HepG2 (cell line): ENCODE data around the gene TSPAN17. TPM values are rescaled to one million over a fixed set of nuclear protein-coding genes. Genes with fewer than 3 reads are reported as not detected.

Experiments
- ATAC-seq: fragments of 200-7000 bp; cut with Tn5 transposase; 3 replicates; pipeline ENCODE4 v1.9.1; 2020; ENCODE audit warnings: mild to moderate bottlenecking, moderate library complexity
- BruUV-seq: library from RNA; stranded (reverse); fragments of 400-500 nt; replicated peaks from 2 replicates; lab custom pipeline; 2021; lab: Mats Ljungman, UMichigan
- CTCF ChIA-PET: fragments of 300-600 bp; formaldehyde crosslinking; extraction: SDS; loops from one replicate; lab custom pipeline; 2021; ENCODE audit warnings: low total read pairs, inconsistent platforms, low intra/inter-chr PET ratio; lab: Yijun Ruan, JAX
- POLR2A ChIA-PET: fragments of 350-600 bp; sonication (Branson Sonifier 250); formaldehyde crosslinking; loops from one replicate; lab custom pipeline; 2020; ENCODE audit warnings: antibody characterized with exemption, inconsistent platforms; lab: Yijun Ruan, JAX
- DNase-seq: peaks from one replicate; pipeline ENCODE4 v3.0.0-alpha.2; 2015; ENCODE audit warnings: low spot score
- FAIRE-seq: peaks from 3 replicates; lab custom pipeline; 2011; peaks lifted over from hg19 to GRCh38; lab: Jason Lieb, UNC
- H2AFZ ChIP-seq: one replicate; pipeline ENCODE4 v1.6.1; 2011; ENCODE audit warnings: low read length, inconsistent platforms
- H3K27ac ChIP-seq: fragments of 300-600 bp; 3 replicates; pipeline ENCODE4 v1.8.0; 2011; ENCODE audit warnings: mixed run types, mild to moderate bottlenecking, mixed read lengths, low read length, inconsistent platforms; ENCODE audit not compliant: insufficient read depth; ENCODE audit errors: extremely low read length
- H3K27me3 ChIP-seq, 2 experiments: fragments of 200-600 bp in 1 of 2; 2 replicates in 1 of 2; 3 replicates in 1 of 2; pipeline versions ENCODE4 v1.6.0 to v1.8.0; 2011; ENCODE audit warnings: low read length in 2 of 2, mild to moderate bottlenecking in 2 of 2, moderate library complexity in 2 of 2, inconsistent platforms in 1 of 2; ENCODE audit not compliant: insufficient read depth in 2 of 2, control insufficient read depth in 1 of 2
- H3K36me3 ChIP-seq, 2 experiments: fragments of 200-600 bp in 1 of 2; replicated peaks in 1 of 2; 2 replicates in 1 of 2; 3 replicates in 1 of 2; pipeline versions ENCODE4 v1.5.1 to v1.8.0; 2011; ENCODE audit warnings: low read length in 2 of 2, inconsistent platforms in 1 of 2; ENCODE audit not compliant: insufficient read depth in 2 of 2, control insufficient read depth in 1 of 2
- H3K4me1 ChIP-seq: 2 replicates; pipeline ENCODE4 v1.5.1; 2012; ENCODE audit warnings: low read length, inconsistent platforms; ENCODE audit not compliant: insufficient read depth
- H3K4me2 ChIP-seq: 2 replicates; pipeline ENCODE4 v1.6.0; 2011; ENCODE audit warnings: low read depth, low read length, inconsistent platforms
- H3K4me3 ChIP-seq, 3 experiments: fragments of 200-600 bp in 1 of 3; sonication (generic), shearing (Covaris generic) in 1 of 3; replicated peaks in 1 of 3; 2 replicates each; pipeline ENCODE4 v1.5.1; 2011 to 2016; ENCODE audit warnings: low read length in 3 of 3, inconsistent platforms in 2 of 3, low read depth in 2 of 3, mild to moderate bottlenecking in 2 of 3, control low read depth in 1 of 3, mixed read lengths in 1 of 3; ENCODE audit not compliant: insufficient read depth in 1 of 3
- H3K79me2 ChIP-seq: one replicate; pipeline ENCODE4 v1.6.1; 2011; ENCODE audit warnings: low read length, inconsistent platforms; ENCODE audit not compliant: insufficient read depth
- H3K9ac ChIP-seq: 2 replicates; pipeline ENCODE4 v1.6.0; 2011; ENCODE audit warnings: mild to moderate bottlenecking, low read depth, low read length, inconsistent platforms; ENCODE audit not compliant: insufficient read depth
- H3K9me3 ChIP-seq: 2 replicates; pipeline ENCODE4 v1.5.1; 2012; ENCODE audit warnings: mild to moderate bottlenecking, low read length
- H4K20me1 ChIP-seq: 2 replicates; pipeline ENCODE4 v1.6.0; 2011; ENCODE audit warnings: inconsistent platforms, mild to moderate bottlenecking, low read length, moderate library complexity; ENCODE audit not compliant: insufficient read depth
- ARID3A ChIP-seq: IDR thresholded peaks from 2 replicates; pipeline ENCODE4 v1.6.1; 2012; ENCODE audit warnings: low read depth, low read length, improper control_type of control experiment
- CCDC6 ChIP-seq: sonication (generic); formaldehyde crosslinking; IDR thresholded peaks from 2 replicates; pipeline ENCODE4 v1.8.1; 2022; ENCODE audit warnings: mild to moderate bottlenecking, missing genetic modification reagents, moderate library complexity
- CREB1 ChIP-seq, 2 experiments: fragments of 450-650 bp in 1 of 2; IDR thresholded peaks; 2 replicates each; pipeline ENCODE4 v1.6.1; 2016 to 2017; ENCODE audit warnings: control low read depth in 1 of 2, mild to moderate bottlenecking in 1 of 2, missing compliant biosample characterization in 1 of 2, missing genetic modification characterization in 1 of 2
- EEA1 ChIP-seq: sonication (generic); formaldehyde crosslinking; IDR thresholded peaks from 2 replicates; pipeline ENCODE4 v1.5.1; 2020; ENCODE audit warnings: mild to moderate bottlenecking, missing genetic modification reagents, borderline replicate concordance
- EED ChIP-seq: sonication (generic); formaldehyde crosslinking; IDR thresholded peaks from 2 replicates; pipeline ENCODE4 v1.5.0; 2020; ENCODE audit warnings: mild to moderate bottlenecking, missing genetic modification reagents
- HNF4G ChIP-seq, 2 experiments: sonication (generic) in 1 of 2; formaldehyde crosslinking in 1 of 2; IDR thresholded peaks; 2 replicates each; pipeline versions ENCODE4 v1.4.0 to v1.6.1; 2011 to 2020; ENCODE audit warnings: borderline replicate concordance in 2 of 2, low read depth in 2 of 2, mild to moderate bottlenecking in 2 of 2, low read length in 1 of 2, missing genetic modification reagents in 1 of 2, moderate library complexity in 1 of 2
- MLXIP ChIP-seq: sonication (generic); formaldehyde crosslinking; IDR thresholded peaks from 2 replicates; pipeline ENCODE4 v1.9.0; 2021; ENCODE audit warnings: missing genetic modification reagents, borderline replicate concordance
- PHF8 ChIP-seq: sonication (generic); formaldehyde crosslinking; IDR thresholded peaks from 2 replicates; pipeline ENCODE4 v1.5.0; 2020; ENCODE audit warnings: missing genetic modification reagents
- TBL1XR1 ChIP-seq: fragments of 150-350 bp; IDR thresholded peaks from 2 replicates; pipeline ENCODE4 v1.6.1; 2014; ENCODE audit warnings: borderline replicate concordance, low read length; ENCODE audit not compliant: partially characterized antibody
- ZFP36L1 ChIP-seq: sonication (generic); formaldehyde crosslinking; IDR thresholded peaks from 2 replicates; pipeline ENCODE4 v1.8.0; 2022; ENCODE audit warnings: mild to moderate bottlenecking, missing genetic modification reagents, moderate library complexity
- ZNF776 ChIP-seq: sonication (generic); formaldehyde crosslinking; IDR thresholded peaks from 2 replicates; pipeline ENCODE4 v1.4.0; 2020; ENCODE audit warnings: mild to moderate bottlenecking, missing genetic modification reagents
- WGBS: methylation state at CpG from one replicate; pipeline ENCODE4 v1.1.6; 2017; ENCODE audit warnings: low lambda C conversion rate; 5-methylcytosine and 5-hydroxymethylcytosine counted together
- in situ Hi-C: cut with HindIII; loops from 2 replicates; pipeline ENCODE4 v1.10.0; 2017; ENCODE audit warnings: low pct_unique_long_range_greater_than_20kb; ENCODE audit not compliant: extremely low pct_ligation_motif_present
- intact Hi-C: fragments of 100-400 bp; cut with micrococcal nuclease; formaldehyde crosslinking; loops from one replicate; pipeline ENCODE4 v1.10.0; 2022; ENCODE audit not compliant: unreplicated experiment
- polyA plus RNA-seq, 8 experiments: library from polyadenylated mRNA; depleted of rRNA in 3 of 8; stranded (reverse) in 7 of 8; unstranded in 1 of 8; fragments of >200 nt; fragmentation: Illumina TruSeq in 4 of 8; extraction: Trizol in 4 of 8; gene quantifications; 2 replicates each; pipeline versions ENCODE4 v1.2.1 to v1.2.3, GENCODE V29; 2011 to 2016; ENCODE audit warnings: low read depth in 4 of 8, missing spikeins in 1 of 8, mixed read lengths in 1 of 8; ENCODE audit not compliant: insufficient read depth in 1 of 8
- total RNA-seq, 5 experiments: library from RNA; depleted of rRNA; stranded (reverse); fragments of >200 nt; fragmentation: Illumina TruSeq; extraction: Trizol; gene quantifications; 2 replicates each; pipeline ENCODE4 v1.2.3, GENCODE V29; 2016; ENCODE audit warnings: low read depth in 1 of 5

TSPAN17 gene
- total and polyA plus RNA-seq, 2 of the 13 experiments (the other 11 are each of a cell fraction or from before 2014, with no cell fraction given), result 11.5 to 15.0 TPM

GRCh38 chr5:176652136-176652535 lies 4.9 kb downstream of the TSPAN17 start:
- no TSS peak for BruUV-seq
- ChIA-PET CTCF (no interaction called here), POLR2A (no interaction called here)
- DNase-seq (no peak), FAIRE-seq (no peak), ATAC-seq (no peak)
- no peak for TF ChIP-seq ZFP36L1 (CRISPR knock-in tag)
- no peak for TF ChIP-seq EED (CRISPR knock-in tag)
- TF ChIP-seq ZNF776 (CRISPR knock-in tag), result no peak
- TF ChIP-seq PHF8, result no peak
- no peak for TF ChIP-seq TBL1XR1
- TF ChIP-seq HNF4G (IDR thresholded peaks at IDR 0.05; ENCODE audit: borderline replicate concordance, low read depth, low read length), result no peak
- no peak for TF ChIP-seq HNF4G (CRISPR knock-in tag; IDR thresholded peaks at IDR 0.05; ENCODE audit: borderline replicate concordance, low read depth)
- intact Hi-C loops, result no loop called here
- WGBS, result 84% methylated on average over 8 of the region's 8 CpGs
- Histone ChIP-seq H3K4me2 (no peak overlapping the region), H3K27me3 (no peaks in the 10 kb centered on the region), H3K4me1 (peaks cover 11% of the 10 kb centered on the region), H3K36me3 (no peaks in the 10 kb centered on the region; a peak in 1 of 5 replicates), H3K27ac (no peak overlapping the region), H2AFZ (no peak overlapping the region), H4K20me1 (no peaks in the 10 kb centered on the region), H3K4me3 (no peak overlapping the region), H3K9me3 (no peaks in the 10 kb centered on the region), H3K79me2 (no peaks in the 10 kb centered on the region), H3K9ac (no peak overlapping the region)
- in situ Hi-C loops, result no loop called here

- BruUV-seq, result no TSS peak
- Histone ChIP-seq H3K27me3 (no peaks in the 10 kb centered on the region), H3K79me2 (no peaks in the 10 kb centered on the region), H4K20me1 (no peaks in the 10 kb centered on the region), H3K4me2 (no peak overlapping the region), H3K4me3 (no peak overlapping the region)
- 92% methylated on average over 15 of the region's 18 CpGs for WGBS
- ChIA-PET CTCF (no interaction called here), POLR2A (no interaction called here)
- in situ Hi-C loops, result no loop called here
- DNase-seq (no peak), FAIRE-seq (no peak), ATAC-seq (no peak)
- no peak for TF ChIP-seq EEA1 (CRISPR knock-in tag)
- TF ChIP-seq ARID3A, result no peak
- TF ChIP-seq MLXIP (CRISPR knock-in tag), result no peak
- no peak for TF ChIP-seq CCDC6 (CRISPR knock-in tag)
- TF ChIP-seq CREB1 (IDR thresholded peaks at IDR 0.05), result peak; percentile 8; the same call in 1 of the 2 replicates
- no peak for TF ChIP-seq CREB1 (CRISPR knock-in tag; IDR thresholded peaks at IDR 0.05)
- TF ChIP-seq, all 625 proteins: peak for 1
- Histone ChIP-seq H2AFZ (no peak overlapping the region), H3K27ac (no peak overlapping the region), H3K9me3 (no peaks in the 10 kb centered on the region), H3K9ac (no peak overlapping the region), H3K4me1 (peaks cover 9% of the 10 kb centered on the region), H3K36me3 (no peaks in the 10 kb centered on the region; a peak in 1 of 5 replicates)
- intact Hi-C loops, result no loop called here
Measured at GRCh38 chr5:176653401-176654385, 6.4 kb downstream of the TSPAN17 start.
